NT2/D1 (cell line): ENCODE measurements around the gene HIP1R.

Experiments
- DNase-seq: peaks from one replicate; pipeline ENCODE4 v3.0.0-alpha.2; 2011; ENCODE audit warnings: low read depth, low spot score
- H3K27me3 ChIP-seq: 2 replicates; pipeline ENCODE4 v1.6.0; 2011; ENCODE audit warnings: mild to moderate bottlenecking; ENCODE audit not compliant: insufficient read length, insufficient read depth
- H3K36me3 ChIP-seq: 2 replicates; pipeline ENCODE4 v1.6.1; 2011; ENCODE audit warnings: mild to moderate bottlenecking, low read length, mixed read lengths; ENCODE audit not compliant: insufficient read depth, insufficient read length
- H3K4me1 ChIP-seq: 2 replicates; pipeline ENCODE4 v1.5.1; 2011; ENCODE audit not compliant: insufficient read depth, insufficient read length
- H3K4me3 ChIP-seq: 2 replicates; pipeline ENCODE4 v1.5.1; 2011; ENCODE audit warnings: low read depth; ENCODE audit not compliant: insufficient read length
- H3K9ac ChIP-seq: 2 replicates; pipeline ENCODE4 v1.6.0; 2011; ENCODE audit warnings: low read depth; ENCODE audit not compliant: insufficient read length
- H3K9me3 ChIP-seq: 2 replicates; pipeline ENCODE4 v1.5.1; 2011; ENCODE audit warnings: mild to moderate bottlenecking, low read length; ENCODE audit not compliant: insufficient read depth
- SUZ12 ChIP-seq: IDR thresholded peaks from 2 replicates; pipeline ENCODE4 v1.6.1; 2011; ENCODE audit not compliant: insufficient read length, insufficient read depth; ENCODE audit errors: extremely low read depth
- YY1 ChIP-seq: IDR thresholded peaks from 2 replicates; pipeline ENCODE4 v1.6.1; 2011; ENCODE audit not compliant: insufficient read length, insufficient read depth
- ZNF274 ChIP-seq: IDR thresholded peaks from 2 replicates; pipeline ENCODE4 v1.6.1; 2011; ENCODE audit warnings: mild to moderate bottlenecking, low read depth, low read length

The HIP1R gene

GRCh38 chr12:122834921-122835749, at the start of gene HIP1R:
Gene HIP1R, plus strand, starts transcription at chr12:122835457. Its CDS starts 94 bp downstream, at chr12:122835551.
- H3K9ac ChIP-seq = peak within 1 kb of the TSS; percentile 79
- no peak for TF ChIP-seq SUZ12
- TF ChIP-seq ZNF274 = no peak
- no peak for TF ChIP-seq YY1
- peaks cover 5% of the 10 kb centered on the region for H3K36me3 ChIP-seq
- peak within 1 kb of the TSS; percentile 60 for H3K4me3 ChIP-seq
- H3K27me3 ChIP-seq = peaks cover 12% of the 10 kb centered on the region
- no peaks in the 10 kb centered on the region for H3K9me3 ChIP-seq
- H3K4me1 ChIP-seq = peaks cover 4% of the 10 kb centered on the region
- DNase-seq = no peak

- Histone ChIP-seq H3K4me3 (no peak overlapping the region), H3K36me3 (no peaks in the 10 kb centered on the region), H3K9me3 (no peaks in the 10 kb centered on the region), H3K27me3 (no peaks in the 10 kb centered on the region), H3K4me1 (no peaks in the 10 kb centered on the region), H3K9ac (no peak overlapping the region)
- DNase-seq = no peak
- TF ChIP-seq YY1 = no peak
- TF ChIP-seq SUZ12 = no peak
- no peak for TF ChIP-seq ZNF274
These were observed 49.8 kb upstream of the HIP1R start for GRCh38 chr12:122785503-122785902.

GRCh38 chr12:122788387-122788786, 46.9 kb upstream of the HIP1R start:
- TF ChIP-seq SUZ12 (no peak), YY1 (no peak), ZNF274 (no peak)
- DNase-seq = no peak
- H3K4me3 ChIP-seq = no peak overlapping the region
- H3K27me3 ChIP-seq = no peaks in the 10 kb centered on the region
- H3K36me3 ChIP-seq = no peaks in the 10 kb centered on the region
- H3K9me3 ChIP-seq = no peaks in the 10 kb centered on the region
- no peak overlapping the region for H3K9ac ChIP-seq
- H3K4me1 ChIP-seq = peaks cover 3% of the 10 kb centered on the region

GRCh38 chr12:122789637-122790036, 45.6 kb upstream of the HIP1R start:
- Histone ChIP-seq H3K36me3 (no peaks in the 10 kb centered on the region), H3K4me3 (no peak overlapping the region), H3K27me3 (no peaks in the 10 kb centered on the region), H3K9me3 (no peaks in the 10 kb centered on the region), H3K9ac (no peak overlapping the region), H3K4me1 (peaks cover 3% of the 10 kb centered on the region)
- TF ChIP-seq SUZ12 = no peak
- TF ChIP-seq YY1 = no peak
- no peak for TF ChIP-seq ZNF274
- no peak for DNase-seq

- DNase-seq = peak; percentile 63
- TF ChIP-seq YY1 (no peak), ZNF274 (no peak), SUZ12 (no peak)
- H3K9me3 ChIP-seq = no peaks in the 10 kb centered on the region
- H3K4me3 ChIP-seq = no peak overlapping the region
- H3K36me3 ChIP-seq = no peaks in the 10 kb centered on the region
- peaks cover 3% of the 10 kb centered on the region for H3K4me1 ChIP-seq
- no peaks in the 10 kb centered on the region for H3K27me3 ChIP-seq
- H3K9ac ChIP-seq = no peak overlapping the region
These were observed 44.7 kb upstream of the HIP1R start for GRCh38 chr12:122790393-122791075.

- Histone ChIP-seq H3K9ac (no peak overlapping the region), H3K36me3 (no peaks in the 10 kb centered on the region), H3K9me3 (no peaks in the 10 kb centered on the region), H3K27me3 (no peaks in the 10 kb centered on the region), H3K4me3 (no peak overlapping the region), H3K4me1 (peaks cover 3% of the 10 kb centered on the region)
- TF ChIP-seq ZNF274 (no peak), YY1 (no peak), SUZ12 (no peak)
- no peak for DNase-seq
These were observed 41.6 kb upstream of the HIP1R start for GRCh38 chr12:122793685-122794106.

GRCh38 chr12:122795807-122796206, 39.5 kb upstream of the HIP1R start:
- no peaks in the 10 kb centered on the region for H3K9me3 ChIP-seq
- H3K4me1 ChIP-seq = peaks cover 7% of the 10 kb centered on the region
- no peak for DNase-seq
- no peak overlapping the region for H3K9ac ChIP-seq
- TF ChIP-seq ZNF274 (no peak), SUZ12 (no peak)
- no peaks in the 10 kb centered on the region for H3K36me3 ChIP-seq
- no peak overlapping the region for H3K4me3 ChIP-seq
- H3K27me3 ChIP-seq = no peaks in the 10 kb centered on the region
